GM23338 (cell line): ENCODE results near the gene SH3BP5. TPM values are rescaled to one million over a fixed set of nuclear protein-coding genes. Genes with fewer than 3 reads are reported as not detected.

Source experiments
- ATAC-seq: fragments of 200-7000 bp; cut with Tn5 transposase; 3 replicates; pipeline ENCODE4 v1.9.1; 2020
- DNase-seq: peaks from one replicate; pipeline ENCODE4 v3.0.0-alpha.2; 2015; ENCODE audit warnings: low spot score
- H2AFZ ChIP-seq: fragments of 200-600 bp; sonication (generic); 2 replicates; pipeline ENCODE4 v1.8.0; 2016; ENCODE audit warnings: antibody characterized with exemption, mild to moderate bottlenecking, moderate library complexity
- H3F3A ChIP-seq: fragments of 200-600 bp; sonication (generic); replicated peaks from 2 replicates; pipeline ENCODE4 v1.8.0; 2017; ENCODE audit warnings: antibody characterized with exemption, mixed run types, low read depth
- H3K27ac ChIP-seq: fragments of 200-600 bp; sonication (generic); 2 replicates; pipeline ENCODE4 v1.6.1; 2016; ENCODE audit warnings: low read depth
- H3K27me3 ChIP-seq: fragments of 200-600 bp; sonication (generic); 2 replicates; pipeline ENCODE4 v1.8.0; 2016; ENCODE audit warnings: mild to moderate bottlenecking, mixed run types, moderate library complexity; ENCODE audit not compliant: insufficient read depth
- H3K36me3 ChIP-seq: fragments of 200-600 bp; sonication (generic); 2 replicates; pipeline ENCODE4 v1.8.0; 2016; ENCODE audit warnings: mild to moderate bottlenecking; ENCODE audit not compliant: insufficient read depth
- H3K4me1 ChIP-seq: fragments of 200-600 bp; sonication (generic); 2 replicates; pipeline ENCODE4 v1.8.0; 2016; ENCODE audit warnings: mild to moderate bottlenecking, moderate library complexity; ENCODE audit not compliant: insufficient read depth
- H3K4me2 ChIP-seq: fragments of 200-600 bp; sonication (generic); 2 replicates; pipeline ENCODE4 v1.7.1; 2017; ENCODE audit warnings: mixed run types
- H3K4me3 ChIP-seq: fragments of 200-600 bp; sonication (generic); 2 replicates; pipeline ENCODE4 v1.6.1; 2016; ENCODE audit warnings: mixed run types
- H3K79me2 ChIP-seq: fragments of 200-600 bp; sonication (generic); replicated peaks from 2 replicates; pipeline ENCODE4 v1.8.0; 2017; ENCODE audit warnings: mild to moderate bottlenecking; ENCODE audit not compliant: insufficient read depth
- H3K9me2 ChIP-seq: fragments of 200-600 bp; sonication (generic); 2 replicates; pipeline ENCODE4 v1.8.0; 2017; ENCODE audit not compliant: insufficient read depth
- H4K20me1 ChIP-seq: fragments of 200-600 bp; sonication (generic); replicated peaks from 2 replicates; pipeline ENCODE4 v1.8.0; 2017; ENCODE audit warnings: mild to moderate bottlenecking; ENCODE audit not compliant: insufficient read depth
- H3K27ac Mint-ChIP-seq: 2 replicates; pipeline ENCODE4 v1.8.0; 2020; ENCODE audit warnings: inconsistent platforms, mild to moderate bottlenecking, moderate library complexity, mixed read lengths
- H3K27me3 Mint-ChIP-seq: 3 replicates; pipeline ENCODE4 v1.8.0; 2022; ENCODE audit warnings: low read depth, mild to moderate bottlenecking, moderate library complexity, mixed read lengths, inconsistent platforms; ENCODE audit not compliant: insufficient read depth, poor library complexity
- H3K36me3 Mint-ChIP-seq: 3 replicates; pipeline ENCODE4 v1.8.0; 2021; ENCODE audit warnings: low read depth, mild to moderate bottlenecking, inconsistent platforms, moderate library complexity, mixed read lengths
- H3K4me1 Mint-ChIP-seq: 3 replicates; pipeline ENCODE4 v1.8.0; 2020; ENCODE audit warnings: mild to moderate bottlenecking, inconsistent platforms, mixed read lengths
- H3K4me3 Mint-ChIP-seq: 3 replicates; pipeline ENCODE4 v1.8.0; 2021; ENCODE audit warnings: moderate library complexity, mild to moderate bottlenecking, inconsistent platforms, mixed read lengths
- H3K9me3 Mint-ChIP-seq: 3 replicates; pipeline ENCODE4 v1.8.0; 2020; ENCODE audit warnings: moderate library complexity, mild to moderate bottlenecking, inconsistent platforms, mixed read lengths
- ETS1 ChIP-seq: IDR thresholded peaks from 2 replicates; pipeline ENCODE4 v1.6.1; 2016; ENCODE audit warnings: antibody characterized with exemption
- EZH2 ChIP-seq: fragments of 200-600 bp; sonication (generic); IDR thresholded peaks from one replicate; pipeline ENCODE4 v1.8.0; 2017; ENCODE audit warnings: antibody characterized with exemption, mild to moderate bottlenecking, low read depth; ENCODE audit not compliant: unreplicated experiment
- POLR2AphosphoS5 ChIP-seq: IDR thresholded peaks from 2 replicates; pipeline ENCODE4 v1.6.1; 2016; ENCODE audit warnings: antibody characterized with exemption, low read depth
- REST ChIP-seq: IDR thresholded peaks from one replicate; pipeline ENCODE4 v1.6.1; 2018; ENCODE audit warnings: antibody characterized with exemption; ENCODE audit not compliant: unreplicated experiment
- STAT1 ChIP-seq: IDR thresholded peaks from one replicate; pipeline ENCODE4 v1.6.1; 2016; ENCODE audit warnings: antibody characterized with exemption; ENCODE audit not compliant: unreplicated experiment
- ZNF331 ChIP-seq: fragments of 250-450 bp; sonication (Bioruptor Pico); IDR thresholded peaks from 2 replicates; pipeline ENCODE4 v1.5.0; 2020; ENCODE audit warnings: low read depth, mild to moderate bottlenecking, moderate library complexity
- ZNF462 ChIP-seq: fragments of 250-450 bp; sonication (Bioruptor Pico); IDR thresholded peaks from 2 replicates; pipeline ENCODE4 v1.5.0; 2020; ENCODE audit warnings: mild to moderate bottlenecking, moderate library complexity
- polyA plus RNA-seq: library from polyadenylated mRNA; unstranded; fragments of >200 nt; fragmentation: Nextera tagmentation; extraction: Ambion mirVana; gene quantifications from 2 replicates; pipeline ENCODE4 v1.2.1, GENCODE V29; 2016
- total RNA-seq: library from RNA; depleted of rRNA; stranded (reverse); fragments of >200 nt; shearing (Covaris generic); gene quantifications from 2 replicates; pipeline ENCODE4 v1.2.3, GENCODE V29; 2014

Gene SH3BP5
- total and polyA plus RNA-seq, 2 experiments from 2014 or later: 5.8 to 9.1 TPM

- no peak for TF ChIP-seq ZNF462
- no peak for TF ChIP-seq STAT1
Observed at GRCh38 chr3:15297608-15298350, 34.6 kb downstream of the SH3BP5 start (continued).

- H2AFZ ChIP-seq: no peak overlapping the region
- no peak overlapping the region for H3K4me3 ChIP-seq
- ATAC-seq (no peak), DNase-seq (no peak)
- H3K79me2 ChIP-seq: no peaks in the 10 kb centered on the region
- H3K4me1 ChIP-seq: no peaks in the 10 kb centered on the region
- no peaks in the 10 kb centered on the region for H3K27me3 ChIP-seq
- no peak overlapping the region for H3K27ac ChIP-seq
- peaks cover 2% of the 10 kb centered on the region; the same call in 1 of the 2 replicates for H4K20me1 ChIP-seq
- Mint-ChIP-seq H3K36me3 (no peaks in the 10 kb centered on the region), H3K27me3 (peaks cover 1% of the 10 kb centered on the region), H3K27ac (no peak overlapping the region), H3K4me1 (peaks cover 2% of the 10 kb centered on the region; the same call in 1 of the 3 replicates), H3K4me3 (no peak overlapping the region), H3K9me3 (no peaks in the 10 kb centered on the region)
- H3K9me2 ChIP-seq: no peaks in the 10 kb centered on the region
- no peaks in the 10 kb centered on the region for H3F3A ChIP-seq
- H3K4me2 ChIP-seq: no peak overlapping the region
- H3K36me3 ChIP-seq: no peaks in the 10 kb centered on the region
- TF ChIP-seq POLR2AphosphoS5 (no peak), REST (no peak), ETS1 (no peak), EZH2 (no peak), ZNF331 (CRISPR knock-in tag) (no peak)
Observed at GRCh38 chr3:15295506-15295905, 36.9 kb downstream of the SH3BP5 start.
